GM12892 (cell line): Measurements from ENCODE around the gene ABLIM1.

Experiments
- POLR2A ChIP-seq: IDR thresholded peaks from 2 replicates; pipeline ENCODE4 v1.6.1; 2011; ENCODE audit warnings: low read depth, low read length, control low read depth
- POLR2AphosphoS5 ChIP-seq: IDR thresholded peaks from 2 replicates; pipeline ENCODE4 v1.6.1; 2011; ENCODE audit warnings: low read depth, low read length, control low read depth

- no peak for TF ChIP-seq POLR2AphosphoS5
- no peak for TF ChIP-seq POLR2A
Measured at GRCh38 chr10:114472877-114473253, 185.2 kb downstream of the ABLIM1 start.
